GM21528 (cell line): ENCODE results near the gene VEZT.
"Not testable (repeated sequence)": the region's sequence is repeated elsewhere in the genome, so short reads cannot be mapped to it uniquely, and the experiment has no call there.

Experiments
- ATAC-seq: cut with Tn5 transposase; IDR thresholded peaks from one replicate; pipeline ENCODE4 v1.9.1; 2021; ENCODE audit warnings: mild to moderate bottlenecking, moderate library complexity; ENCODE audit not compliant: unreplicated experiment, low FRiP score

Gene VEZT

GRCh38 chr12:95218150-95219133, 835 bp downstream of the VEZT start:
- peak; percentile 11 for ATAC-seq

- ATAC-seq = no peak
Measured at GRCh38 chr12:95220190-95220589, 2.6 kb downstream of the VEZT start.

- ATAC-seq = no peak
Measured at GRCh38 chr12:95220726-95221125, 3.1 kb downstream of the VEZT start.

GRCh38 chr12:95224202-95225170, 6.9 kb downstream of the VEZT start:
- no peak for ATAC-seq

- no peak for ATAC-seq
Measured at GRCh38 chr12:95225645-95226212, 8.1 kb downstream of the VEZT start.

GRCh38 chr12:95227818-95228356, 10.3 kb downstream of the VEZT start:
- no peak for ATAC-seq

GRCh38 chr12:95228617-95229016, 11.0 kb downstream of the VEZT start:
- no peak for ATAC-seq

GRCh38 chr12:95229636-95230035, 12.0 kb downstream of the VEZT start:
- no peak for ATAC-seq

- no peak for ATAC-seq
Measured at GRCh38 chr12:95230313-95230712, 12.7 kb downstream of the VEZT start.

- no peak for ATAC-seq
Measured at GRCh38 chr12:95231190-95231589, 13.6 kb downstream of the VEZT start.

- not testable (repeated sequence) for ATAC-seq
Measured at GRCh38 chr12:95234187-95234586, 16.6 kb downstream of the VEZT start.

- ATAC-seq = not testable (repeated sequence)
Measured at GRCh38 chr12:95235621-95236020, 18.0 kb downstream of the VEZT start.

GRCh38 chr12:95237315-95237714, 19.7 kb downstream of the VEZT start:
- ATAC-seq = no peak

- ATAC-seq = no peak
Measured at GRCh38 chr12:95238150-95238549, 20.5 kb downstream of the VEZT start.

- ATAC-seq = no peak
Measured at GRCh38 chr12:95239216-95239615, 21.6 kb downstream of the VEZT start.

GRCh38 chr12:95239835-95240234, 22.2 kb downstream of the VEZT start:
- not testable (repeated sequence) for ATAC-seq

GRCh38 chr12:95240556-95240955, 22.9 kb downstream of the VEZT start:
- no peak for ATAC-seq

- not testable (repeated sequence) for ATAC-seq
Measured at GRCh38 chr12:95241138-95241537, 23.5 kb downstream of the VEZT start.

- ATAC-seq = no peak
Measured at GRCh38 chr12:95241761-95242506, 24.3 kb downstream of the VEZT start.
